Measurements from ENCODE around the gene IGFBP5. TPM values are rescaled to one million over a fixed set of nuclear protein-coding genes. Genes with fewer than 3 reads are reported as not detected.

The IGFBP5 gene
- total and polyA plus RNA-seq, 10 of the 15 experiments (the other 5 are each of a cell fraction or from before 2014, with no cell fraction given): 2.8 TPM; not detected in 9

DNA sequence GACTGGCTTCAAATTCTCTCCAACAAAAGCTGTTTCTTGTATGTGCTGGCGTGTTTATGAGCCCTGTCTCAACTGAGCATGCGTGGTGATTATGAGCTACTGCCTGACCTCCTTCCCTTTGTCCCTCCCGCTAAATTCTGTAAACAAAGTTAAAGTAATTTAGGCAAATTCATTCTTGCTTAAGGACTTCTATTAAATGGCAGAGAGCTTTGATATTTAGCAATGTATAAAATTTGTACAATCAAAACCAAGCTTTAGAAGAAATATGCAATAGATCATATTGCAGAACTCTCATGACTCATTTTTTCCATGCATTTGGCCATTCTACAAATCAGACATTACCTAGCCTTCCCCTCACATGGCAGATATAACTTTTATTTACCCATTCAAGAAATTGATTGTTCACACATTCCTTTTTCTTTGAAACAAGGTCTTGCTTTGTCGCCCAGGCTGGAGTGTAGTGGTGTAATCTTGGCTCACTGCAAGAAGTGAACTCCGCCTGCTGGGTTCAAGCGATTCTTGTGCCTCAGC lies 43.9 kb downstream of the IGFBP5 start:
- TF ChIP-seq, protein P1, sequence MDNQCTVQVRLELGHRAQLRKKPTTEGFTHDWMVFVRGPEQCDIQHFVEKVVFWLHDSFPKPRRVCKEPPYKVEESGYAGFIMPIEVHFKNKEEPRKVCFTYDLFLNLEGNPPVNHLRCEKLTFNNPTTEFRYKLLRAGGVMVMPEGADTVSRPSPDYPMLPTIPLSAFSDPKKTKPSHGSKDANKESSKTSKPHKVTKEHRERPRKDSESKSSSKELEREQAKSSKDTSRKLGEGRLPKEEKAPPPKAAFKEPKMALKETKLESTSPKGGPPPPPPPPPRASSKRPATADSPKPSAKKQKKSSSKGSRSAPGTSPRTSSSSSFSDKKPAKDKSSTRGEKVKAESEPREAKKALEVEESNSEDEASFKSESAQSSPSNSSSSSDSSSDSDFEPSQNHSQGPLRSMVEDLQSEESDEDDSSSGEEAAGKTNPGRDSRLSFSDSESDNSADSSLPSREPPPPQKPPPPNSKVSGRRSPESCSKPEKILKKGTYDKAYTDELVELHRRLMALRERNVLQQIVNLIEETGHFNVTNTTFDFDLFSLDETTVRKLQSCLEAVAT (IDR thresholded peaks at IDR 0.05): no peak
- no peak for TF ChIP-seq SUZ12 (IDR thresholded peaks at IDR 0.05; ENCODE audit: unreplicated experiment)
- no peak for TF ChIP-seq IKZF1 (conservative IDR thresholded peaks at IDR 0.05)
- no peak for TF ChIP-seq POLR2AphosphoS5 (IDR thresholded peaks at IDR 0.05; ENCODE audit: low read length)
- TF ChIP-seq ZNF24 (IDR thresholded peaks at IDR 0.05): no peak
- no peak for TF ChIP-seq SMC3 (IDR thresholded peaks at IDR 0.05; ENCODE audit: borderline replicate concordance, low read length)
- TF ChIP-seq, protein P2, sequence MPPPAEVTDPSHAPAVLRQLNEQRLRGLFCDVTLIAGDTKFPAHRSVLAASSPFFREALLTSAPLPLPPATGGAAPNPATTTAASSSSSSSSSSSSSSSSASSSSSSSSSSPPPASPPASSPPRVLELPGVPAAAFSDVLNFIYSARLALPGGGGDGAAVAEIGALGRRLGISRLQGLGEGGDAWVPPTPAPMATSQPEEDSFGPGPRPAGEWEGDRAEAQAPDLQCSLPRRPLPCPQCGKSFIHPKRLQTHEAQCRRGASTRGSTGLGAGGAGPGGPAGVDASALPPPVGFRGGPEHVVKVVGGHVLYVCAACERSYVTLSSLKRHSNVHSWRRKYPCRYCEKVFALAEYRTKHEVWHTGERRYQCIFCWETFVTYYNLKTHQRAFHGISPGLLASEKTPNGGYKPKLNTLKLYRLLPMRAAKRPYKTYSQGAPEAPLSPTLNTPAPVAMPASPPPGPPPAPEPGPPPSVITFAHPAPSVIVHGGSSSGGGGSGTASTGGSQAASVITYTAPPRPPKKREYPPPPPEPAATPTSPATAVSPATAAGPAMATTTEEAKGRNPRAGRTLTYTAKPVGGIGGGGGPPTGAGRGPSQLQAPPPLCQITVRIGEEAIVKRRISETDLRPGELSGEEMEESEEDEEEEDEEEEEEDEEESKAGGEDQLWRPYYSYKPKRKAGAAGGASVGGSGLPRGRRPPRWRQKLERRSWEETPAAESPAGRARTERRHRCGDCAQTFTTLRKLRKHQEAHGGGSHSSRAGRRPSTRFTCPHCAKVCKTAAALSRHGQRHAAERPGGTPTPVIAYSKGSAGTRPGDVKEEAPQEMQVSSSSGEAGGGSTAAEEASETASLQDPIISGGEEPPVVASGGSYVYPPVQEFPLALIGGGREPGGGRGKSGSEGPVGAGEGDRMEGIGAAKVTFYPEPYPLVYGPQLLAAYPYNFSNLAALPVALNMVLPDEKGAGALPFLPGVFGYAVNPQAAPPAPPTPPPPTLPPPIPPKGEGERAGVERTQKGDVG (CRISPR knock-in tag; IDR thresholded peaks at IDR 0.05): no peak
- TF ChIP-seq MYB (IDR thresholded peaks at IDR 0.05; ENCODE audit: borderline replicate concordance, low read depth, low read length): no peak
- no peak for TF ChIP-seq ETV6 (conservative IDR thresholded peaks at IDR 0.05 in 1 of 2, IDR thresholded peaks at IDR 0.05 in 1 of 2; ENCODE audit: borderline replicate concordance in 1 of 2, low read depth in 1 of 2)
- no peak for TF ChIP-seq STAT1 (conservative IDR thresholded peaks at IDR 0.05)
- no peak for TF ChIP-seq CEBPB (IDR thresholded peaks at IDR 0.05; ENCODE audit: borderline replicate concordance in 1 of 2, low read depth in 2 of 2, low read length in 2 of 2)
- Histone ChIP-seq H3K79me2 (ENCODE audit: control insufficient read depth, insufficient read depth, low read length) (no peaks in the 10 kb centered on the region), H3K4me3 (no peak overlapping the region), H4K20me1 (ENCODE audit: control insufficient read depth, insufficient read depth) (no peaks in the 10 kb centered on the region), H3K4me1 (ENCODE audit: control insufficient read depth, insufficient read depth, low read length) (no peaks in the 10 kb centered on the region), H3K27ac (ENCODE audit: control insufficient read depth, insufficient read depth) (no peak overlapping the region), H3K36me3 (ENCODE audit: control insufficient read depth in 2 of 2, insufficient read depth in 2 of 2, low read length in 1 of 2) (no peaks in the 10 kb centered on the region), H3K9me3 (replicated peaks; ENCODE audit: control insufficient read depth, insufficient read depth, low read length) (no peaks in the 10 kb centered on the region; the same call in 2 of the 3 replicates), H3K27me3 (replicated peaks in 1 of 2; ENCODE audit: control insufficient read depth in 2 of 2, insufficient read depth in 2 of 2, low read length in 1 of 2) (peaks cover 0 to 3% of the 10 kb centered on the region in 2 experiments; a peak in 1 of 4 replicates), H3K4me2 (ENCODE audit: control insufficient read depth, insufficient read depth) (no peak overlapping the region), H2AFZ (ENCODE audit: control insufficient read depth, low read depth, low read length) (no peak overlapping the region), H3K9ac (ENCODE audit: control insufficient read depth, insufficient read depth, low read length) (no peak overlapping the region)
- ChIA-PET SMC1A (ENCODE audit: uncharacterized antibody, unreplicated experiment) (interaction anchor here (0.6 to 2.6 kb wide), 2 partner anchors 12 to 15 kb away, joined by 3 to 13 read pairs; no protein-coding TSS in a partner anchor), CTCF (interaction anchor here (0.6 to 6.0 kb wide), 6 partner anchors 14 to 510 kb away, joined by 3 to 42 read pairs (median 4); no protein-coding TSS in a partner anchor), RAD21 (ENCODE audit: unreplicated experiment) (interaction anchor here (1.2 to 3.2 kb wide), 2 partner anchors 132 to 138 kb away, joined by 3 to 11 read pairs; no protein-coding TSS in a partner anchor), POLR2A (interaction anchor here (0.7 to 1.4 kb wide), 3 partner anchors 12 to 592 kb away, joined by 3 to 7 read pairs (median 6); no protein-coding TSS in a partner anchor)
- FAIRE-seq: peak; percentile 13
- no peak for DNase-seq (ENCODE audit: low read depth, low spot score)
- in situ Hi-C loops (cut with MboI): no loop called here
- WGBS (ENCODE audit: insufficient coverage, insufficient replicate concordance, low lambda C conversion rate, missing lambda C conversion rate): 73% methylated on average over 6 of the region's 6 CpGs
- ATAC-seq: no peak
- no TSS peak for BruUV-seq (replicated peaks)
- intact Hi-C loops (cut with micrococcal nuclease; ENCODE audit: unreplicated experiment): no loop called here

All from GM12878 (cell line).